Tibial nerve (tissue), 3 donors: ENCODE results near the gene KCNK3.

Experiments
- POLR2A ChIP-seq, 2 donors: fragments of 450-650 bp; IDR thresholded peaks; one replicate each; pipeline ENCODE4 v1.6.1; 2017; ENCODE audit warnings: antibody characterized with exemption in 2 of 2, mild to moderate bottlenecking in 2 of 2, moderate library complexity in 2 of 2
- TF ChIP-seq, protein P1 (sequence below), 5 experiments: fragments of 200-600 bp in 3 of 5; fragments of 450-650 bp in 2 of 5; sonication (generic) in 3 of 5; IDR thresholded peaks; one replicate each; pipeline ENCODE4 v1.5.1; 2016 to 2019; ENCODE audit warnings: antibody characterized with exemption in 5 of 5, mild to moderate bottlenecking in 3 of 5, moderate library complexity in 2 of 5

DNA sequence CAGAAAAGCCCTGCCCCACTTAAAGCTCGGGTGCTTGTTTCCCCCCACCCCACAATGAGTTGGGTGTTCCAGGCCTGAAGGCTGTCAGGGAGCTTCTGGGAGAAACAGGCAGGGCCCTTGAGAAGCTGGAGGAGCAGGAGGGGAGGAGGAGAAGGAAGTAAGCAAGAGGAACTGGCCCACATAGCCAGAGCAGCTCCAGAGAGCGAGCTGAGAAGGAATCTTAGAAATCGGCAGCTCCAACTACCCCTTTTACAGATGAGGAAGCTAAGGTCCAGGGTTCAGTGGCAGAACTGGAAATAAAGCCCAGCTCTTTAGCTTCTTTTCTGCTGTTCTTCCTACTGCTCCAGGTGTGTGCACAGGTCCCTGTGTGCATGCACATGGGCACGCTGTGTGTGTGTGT lies 12.7 kb upstream of the KCNK3 start:
- TF ChIP-seq POLR2A (IDR thresholded peaks at IDR 0.05), result no peak
- TF ChIP-seq, protein P1, sequence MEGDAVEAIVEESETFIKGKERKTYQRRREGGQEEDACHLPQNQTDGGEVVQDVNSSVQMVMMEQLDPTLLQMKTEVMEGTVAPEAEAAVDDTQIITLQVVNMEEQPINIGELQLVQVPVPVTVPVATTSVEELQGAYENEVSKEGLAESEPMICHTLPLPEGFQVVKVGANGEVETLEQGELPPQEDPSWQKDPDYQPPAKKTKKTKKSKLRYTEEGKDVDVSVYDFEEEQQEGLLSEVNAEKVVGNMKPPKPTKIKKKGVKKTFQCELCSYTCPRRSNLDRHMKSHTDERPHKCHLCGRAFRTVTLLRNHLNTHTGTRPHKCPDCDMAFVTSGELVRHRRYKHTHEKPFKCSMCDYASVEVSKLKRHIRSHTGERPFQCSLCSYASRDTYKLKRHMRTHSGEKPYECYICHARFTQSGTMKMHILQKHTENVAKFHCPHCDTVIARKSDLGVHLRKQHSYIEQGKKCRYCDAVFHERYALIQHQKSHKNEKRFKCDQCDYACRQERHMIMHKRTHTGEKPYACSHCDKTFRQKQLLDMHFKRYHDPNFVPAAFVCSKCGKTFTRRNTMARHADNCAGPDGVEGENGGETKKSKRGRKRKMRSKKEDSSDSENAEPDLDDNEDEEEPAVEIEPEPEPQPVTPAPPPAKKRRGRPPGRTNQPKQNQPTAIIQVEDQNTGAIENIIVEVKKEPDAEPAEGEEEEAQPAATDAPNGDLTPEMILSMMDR (IDR thresholded peaks at IDR 0.05), result no peak
